WTC11 (cell line): ENCODE results near the gene FAM53B. TPM values are rescaled to one million over a fixed set of nuclear protein-coding genes. Genes with fewer than 3 reads are reported as not detected.

Experiments
- ATAC-seq: fragments of 200-7000 bp; cut with Tn5 transposase; 2 replicates; pipeline ENCODE4 v1.10.0; 2021; ENCODE audit warnings: mild to moderate bottlenecking, moderate library complexity
- CTCF ChIA-PET: fragments of 300-600 bp; sonication (Branson Sonifier 250); formaldehyde crosslinking; loops from one replicate; lab custom pipeline; 2021; ENCODE audit warnings: antibody characterized with exemption; lab: Charles Lee
- POLR2A ChIA-PET: fragments of 350-600 bp; sonication (Branson Sonifier 250); formaldehyde crosslinking; loops from one replicate; lab custom pipeline; 2021; ENCODE audit warnings: antibody characterized with exemption; lab: Charles Lee
- DNase-seq: peaks from one replicate; pipeline ENCODE4 v3.0.0; 2021; ENCODE audit warnings: low spot score
- H3K27ac Mint-ChIP-seq: 2 replicates; pipeline ENCODE4 v1.8.0; 2021; ENCODE audit warnings: mixed read lengths
- H3K27me3 Mint-ChIP-seq: 2 replicates; pipeline ENCODE4 v1.8.0; 2021; ENCODE audit warnings: low read depth, mild to moderate bottlenecking, moderate library complexity, mixed read lengths
- H3K36me3 Mint-ChIP-seq: 2 replicates; pipeline ENCODE4 v1.8.0; 2021; ENCODE audit warnings: mixed read lengths
- H3K4me1 Mint-ChIP-seq: 2 replicates; pipeline ENCODE4 v1.8.0; 2022; ENCODE audit warnings: mixed read lengths
- H3K4me3 Mint-ChIP-seq: 2 replicates; pipeline ENCODE4 v1.8.0; 2021; ENCODE audit warnings: mild to moderate bottlenecking, moderate library complexity, mixed read lengths
- H3K9me3 Mint-ChIP-seq: 2 replicates; pipeline ENCODE4 v1.8.0; 2021; ENCODE audit warnings: mixed read lengths
- ATF1 ChIP-seq: sonication (generic); formaldehyde crosslinking; IDR thresholded peaks from 2 replicates; pipeline ENCODE4 v1.8.1; 2023; ENCODE audit warnings: mild to moderate bottlenecking, moderate library complexity, missing genetic modification reagents
- GABPB1 ChIP-seq: sonication (generic); formaldehyde crosslinking; IDR thresholded peaks from 2 replicates; pipeline ENCODE4 v1.8.1; 2023; ENCODE audit warnings: mild to moderate bottlenecking, missing genetic modification reagents
- GTF2I ChIP-seq: fragments of 250-450 bp; sonication (Bioruptor Pico); conservative IDR thresholded peaks from 2 replicates; pipeline ENCODE4 v1.4.0; 2021; ENCODE audit warnings: mild to moderate bottlenecking
- HMGA2 ChIP-seq: fragments of 250-450 bp; sonication (Bioruptor Pico); IDR thresholded peaks from 2 replicates; pipeline ENCODE4 v1.4.0; 2021; ENCODE audit warnings: mild to moderate bottlenecking, moderate library complexity
- IRF2 ChIP-seq: sonication (generic); formaldehyde crosslinking; IDR thresholded peaks from 2 replicates; pipeline ENCODE4 v1.8.0; 2022; ENCODE audit warnings: low read depth, missing genetic modification reagents, borderline replicate concordance
- JUN ChIP-seq: sonication (generic); formaldehyde crosslinking; IDR thresholded peaks from 2 replicates; pipeline ENCODE4 v1.8.0; 2023; ENCODE audit warnings: mild to moderate bottlenecking, missing genetic modification reagents
- MXD4 ChIP-seq: fragments of 250-450 bp; sonication (Bioruptor Pico); IDR thresholded peaks from 2 replicates; pipeline ENCODE4 v1.8.0; 2021; ENCODE audit warnings: mild to moderate bottlenecking, moderate library complexity, borderline replicate concordance
- MYBL2 ChIP-seq: sonication (generic); formaldehyde crosslinking; IDR thresholded peaks from 2 replicates; pipeline ENCODE4 v1.8.1; 2023; ENCODE audit warnings: mild to moderate bottlenecking, moderate library complexity, missing genetic modification reagents
- NFE2L1 ChIP-seq: sonication (generic); formaldehyde crosslinking; IDR thresholded peaks from 2 replicates; pipeline ENCODE4 v1.8.1; 2023; ENCODE audit warnings: missing genetic modification reagents
- NFYB ChIP-seq: sonication (generic); formaldehyde crosslinking; conservative IDR thresholded peaks from 2 replicates; pipeline ENCODE4 v1.8.0; 2022; ENCODE audit warnings: low read depth, missing genetic modification reagents
- PRRX2 ChIP-seq: fragments of 250-450 bp; sonication (Bioruptor Pico); IDR thresholded peaks from 2 replicates; pipeline ENCODE4 v1.8.0; 2021; ENCODE audit warnings: mild to moderate bottlenecking
- RORB ChIP-seq: fragments of 250-450 bp; sonication (Bioruptor Pico); IDR thresholded peaks from 2 replicates; pipeline ENCODE4 v1.9.0; 2021; ENCODE audit warnings: mild to moderate bottlenecking
- SMAD3 ChIP-seq: sonication (generic); formaldehyde crosslinking; IDR thresholded peaks from 2 replicates; pipeline ENCODE4 v1.8.0; 2022; ENCODE audit warnings: missing genetic modification reagents, mild to moderate bottlenecking, borderline replicate concordance
- SMAD4 ChIP-seq: sonication (generic); formaldehyde crosslinking; IDR thresholded peaks from 2 replicates; pipeline ENCODE4 v1.8.0; 2022; ENCODE audit warnings: mild to moderate bottlenecking, missing genetic modification reagents
- SOX15 ChIP-seq: fragments of 250-450 bp; sonication (Bioruptor Pico); IDR thresholded peaks from 2 replicates; pipeline ENCODE4 v1.9.0; 2021; ENCODE audit warnings: mild to moderate bottlenecking
- TEAD4 ChIP-seq: sonication (generic); formaldehyde crosslinking; IDR thresholded peaks from 2 replicates; pipeline ENCODE4 v1.8.0; 2022; ENCODE audit warnings: mild to moderate bottlenecking, missing genetic modification reagents
- ZNF121 ChIP-seq: sonication (generic); formaldehyde crosslinking; IDR thresholded peaks from 2 replicates; pipeline ENCODE4 v1.8.0; 2023; ENCODE audit warnings: missing genetic modification reagents
- ZNF138 ChIP-seq: sonication (generic); formaldehyde crosslinking; conservative IDR thresholded peaks from 2 replicates; pipeline ENCODE4 v1.8.1; 2022; ENCODE audit warnings: mild to moderate bottlenecking, moderate library complexity, missing genetic modification reagents
- ZNF396 ChIP-seq: fragments of 250-450 bp; sonication (Bioruptor Pico); IDR thresholded peaks from 2 replicates; pipeline ENCODE4 v1.8.0; 2021; ENCODE audit warnings: mild to moderate bottlenecking, moderate library complexity, borderline replicate concordance
- total RNA-seq: library from RNA; stranded (reverse); gene quantifications from 3 replicates; pipeline ENCODE4 v1.2.3, GENCODE V29; 2021
- TF ChIP-seq, protein P1 (sequence below): fragments of 250-450 bp; sonication (Bioruptor Pico); IDR thresholded peaks from 2 replicates; pipeline ENCODE4 v1.9.0; 2021; ENCODE audit warnings: mild to moderate bottlenecking
- TF ChIP-seq, protein P2 (sequence below): sonication (generic); formaldehyde crosslinking; IDR thresholded peaks from 2 replicates; pipeline ENCODE4 v1.8.0; 2022; ENCODE audit warnings: mild to moderate bottlenecking, missing genetic modification reagents
- TF ChIP-seq, protein P3 (sequence below): sonication (generic); formaldehyde crosslinking; IDR thresholded peaks from 2 replicates; pipeline ENCODE4 v1.8.0; 2022; ENCODE audit warnings: mild to moderate bottlenecking, missing genetic modification reagents
- TF ChIP-seq, protein P4 (sequence below): sonication (generic); formaldehyde crosslinking; IDR thresholded peaks from 2 replicates; pipeline ENCODE4 v1.8.1; 2022; ENCODE audit warnings: missing genetic modification reagents, borderline replicate concordance
- TF ChIP-seq, protein P5 (sequence below): sonication (generic); formaldehyde crosslinking; IDR thresholded peaks from 2 replicates; pipeline ENCODE4 v1.8.0; 2023; ENCODE audit warnings: missing genetic modification reagents

FAM53B gene
- total RNA-seq, 1 experiment from 2014 or later: 21.3 TPM

DNA sequence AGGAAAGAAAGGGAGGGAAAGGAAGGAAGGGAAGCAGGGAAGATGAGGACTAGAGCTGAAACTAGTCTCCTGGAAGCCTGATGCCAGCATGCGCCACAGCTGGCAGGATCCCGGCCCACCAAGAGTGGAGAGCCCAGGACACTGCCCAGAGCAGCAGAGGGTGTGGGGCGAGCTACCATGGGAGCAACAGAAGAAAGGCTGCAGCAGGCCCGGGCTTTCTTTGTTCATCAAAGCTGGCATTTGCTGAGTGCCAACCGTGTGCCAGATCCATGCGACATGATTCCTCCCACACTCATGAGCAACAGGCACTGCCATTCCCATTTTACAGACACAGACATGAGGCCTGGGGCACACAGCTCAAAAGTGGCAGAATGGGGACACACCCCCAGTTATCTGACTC lies 68.9 kb downstream of the FAM53B start:
- Mint-ChIP-seq H3K9me3 (no peaks in the 10 kb centered on the region), H3K4me1 (peaks cover 15% of the 10 kb centered on the region), H3K36me3 (peaks cover 9% of the 10 kb centered on the region; the same call in 1 of the 2 replicates), H3K27ac (peak overlapping the region; percentile 75), H3K4me3 (no peak overlapping the region), H3K27me3 (no peaks in the 10 kb centered on the region)
- ATAC-seq (no peak), DNase-seq (no peak)
- ChIA-PET POLR2A (no interaction called here), CTCF (interaction anchor here (1.1 kb wide), 1 partner anchor 66 kb away, joined by 6 read pairs; no protein-coding TSS in a partner anchor)
- TF ChIP-seq GABPB1 (CRISPR knock-in tag) (no peak), GTF2I (CRISPR knock-in tag) (no peak)
- TF ChIP-seq, protein P1, sequence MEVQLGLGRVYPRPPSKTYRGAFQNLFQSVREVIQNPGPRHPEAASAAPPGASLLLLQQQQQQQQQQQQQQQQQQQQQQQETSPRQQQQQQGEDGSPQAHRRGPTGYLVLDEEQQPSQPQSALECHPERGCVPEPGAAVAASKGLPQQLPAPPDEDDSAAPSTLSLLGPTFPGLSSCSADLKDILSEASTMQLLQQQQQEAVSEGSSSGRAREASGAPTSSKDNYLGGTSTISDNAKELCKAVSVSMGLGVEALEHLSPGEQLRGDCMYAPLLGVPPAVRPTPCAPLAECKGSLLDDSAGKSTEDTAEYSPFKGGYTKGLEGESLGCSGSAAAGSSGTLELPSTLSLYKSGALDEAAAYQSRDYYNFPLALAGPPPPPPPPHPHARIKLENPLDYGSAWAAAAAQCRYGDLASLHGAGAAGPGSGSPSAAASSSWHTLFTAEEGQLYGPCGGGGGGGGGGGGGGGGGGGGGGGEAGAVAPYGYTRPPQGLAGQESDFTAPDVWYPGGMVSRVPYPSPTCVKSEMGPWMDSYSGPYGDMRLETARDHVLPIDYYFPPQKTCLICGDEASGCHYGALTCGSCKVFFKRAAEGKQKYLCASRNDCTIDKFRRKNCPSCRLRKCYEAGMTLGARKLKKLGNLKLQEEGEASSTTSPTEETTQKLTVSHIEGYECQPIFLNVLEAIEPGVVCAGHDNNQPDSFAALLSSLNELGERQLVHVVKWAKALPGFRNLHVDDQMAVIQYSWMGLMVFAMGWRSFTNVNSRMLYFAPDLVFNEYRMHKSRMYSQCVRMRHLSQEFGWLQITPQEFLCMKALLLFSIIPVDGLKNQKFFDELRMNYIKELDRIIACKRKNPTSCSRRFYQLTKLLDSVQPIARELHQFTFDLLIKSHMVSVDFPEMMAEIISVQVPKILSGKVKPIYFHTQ (CRISPR knock-in tag): no peak

DNA sequence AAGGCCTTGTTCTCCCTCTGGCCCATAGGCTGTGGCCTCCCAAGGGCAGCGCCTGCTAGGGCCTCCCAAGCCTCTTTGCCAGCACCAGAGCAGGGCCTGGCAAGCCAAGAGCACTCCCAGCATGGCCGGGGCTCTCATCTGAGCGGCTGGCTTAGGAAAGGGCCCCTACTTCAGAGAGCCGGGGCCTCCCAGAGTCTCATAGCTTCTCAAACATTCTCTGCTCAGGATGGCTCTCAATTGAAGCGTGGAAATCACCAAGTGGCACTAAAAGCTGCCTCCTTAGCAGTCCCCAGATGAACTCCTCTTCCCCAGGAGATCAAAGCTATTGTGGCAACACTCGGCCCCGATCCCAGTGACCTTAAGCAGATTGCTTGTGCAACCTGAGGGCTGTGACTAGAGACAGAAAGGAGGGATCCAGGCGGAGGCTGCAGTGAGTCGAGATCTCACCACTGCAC lies 69.4 kb downstream of the FAM53B start:
- Mint-ChIP-seq H3K27ac (peak overlapping the region; percentile 75), H3K9me3 (no peaks in the 10 kb centered on the region), H3K36me3 (peaks cover 6% of the 10 kb centered on the region; the same call in 1 of the 2 replicates), H3K27me3 (no peaks in the 10 kb centered on the region), H3K4me3 (no peak overlapping the region), H3K4me1 (peaks cover 15% of the 10 kb centered on the region)
- CTCF ChIA-PET: interaction anchor here (1.1 to 4.7 kb wide), 2 partner anchors 43 to 66 kb away, joined by 6 to 16 read pairs; no protein-coding TSS in a partner anchor
- ATAC-seq (no peak), DNase-seq (no peak)
- POLR2A ChIA-PET: no interaction called here
- no peak for TF ChIP-seq SOX15 (CRISPR knock-in tag)
- TF ChIP-seq, protein P2, sequence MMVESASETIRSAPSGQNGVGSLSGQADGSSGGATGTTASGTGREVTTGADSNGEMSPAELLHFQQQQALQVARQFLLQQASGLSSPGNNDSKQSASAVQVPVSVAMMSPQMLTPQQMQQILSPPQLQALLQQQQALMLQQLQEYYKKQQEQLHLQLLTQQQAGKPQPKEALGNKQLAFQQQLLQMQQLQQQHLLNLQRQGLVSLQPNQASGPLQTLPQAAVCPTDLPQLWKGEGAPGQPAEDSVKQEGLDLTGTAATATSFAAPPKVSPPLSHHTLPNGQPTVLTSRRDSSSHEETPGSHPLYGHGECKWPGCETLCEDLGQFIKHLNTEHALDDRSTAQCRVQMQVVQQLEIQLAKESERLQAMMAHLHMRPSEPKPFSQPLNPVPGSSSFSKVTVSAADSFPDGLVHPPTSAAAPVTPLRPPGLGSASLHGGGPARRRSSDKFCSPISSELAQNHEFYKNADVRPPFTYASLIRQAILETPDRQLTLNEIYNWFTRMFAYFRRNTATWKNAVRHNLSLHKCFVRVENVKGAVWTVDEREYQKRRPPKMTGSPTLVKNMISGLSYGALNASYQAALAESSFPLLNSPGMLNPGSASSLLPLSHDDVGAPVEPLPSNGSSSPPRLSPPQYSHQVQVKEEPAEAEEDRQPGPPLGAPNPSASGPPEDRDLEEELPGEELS: no peak

DNA sequence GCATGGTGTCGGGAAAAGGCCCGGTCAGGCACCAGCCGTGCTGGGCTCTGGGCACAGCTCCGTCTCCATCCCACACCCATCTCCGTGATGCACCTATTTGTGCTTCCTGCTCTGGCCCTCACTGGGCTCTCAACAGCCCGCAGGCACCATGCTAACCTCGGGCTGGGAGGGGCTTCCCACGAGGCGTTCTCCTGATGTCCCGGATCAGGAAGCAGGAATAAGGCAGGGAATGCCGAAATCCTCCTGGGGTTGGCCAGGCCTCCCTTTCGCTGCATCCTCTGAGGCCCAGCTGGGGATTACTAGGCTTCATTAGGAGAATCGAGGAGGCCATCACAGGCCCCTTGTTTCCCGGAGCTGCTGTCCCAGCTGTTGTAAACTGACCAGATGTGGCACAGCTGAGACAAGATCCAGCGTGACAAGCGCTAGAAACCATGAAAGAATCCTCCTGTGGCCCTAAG lies 72.0 kb downstream of the FAM53B start:
- DNase-seq (no peak), ATAC-seq (no peak; the same call in 1 of the 2 replicates)
- TF ChIP-seq MXD4 (no peak), GTF2I (CRISPR knock-in tag) (no peak), SMAD4 (CRISPR knock-in tag) (no peak), HMGA2 (CRISPR knock-in tag) (no peak), IRF2 (CRISPR knock-in tag) (no peak), MYBL2 (CRISPR knock-in tag) (no peak), ZNF121 (CRISPR knock-in tag) (no peak), SMAD3 (no peak), NFE2L1 (CRISPR knock-in tag) (no peak), ZNF396 (CRISPR knock-in tag) (no peak), ATF1 (CRISPR knock-in tag) (no peak), JUN (CRISPR knock-in tag) (no peak), RORB (CRISPR knock-in tag) (no peak), ZNF138 (no peak), PRRX2 (no peak), TEAD4 (no peak), NFYB (CRISPR knock-in tag) (no peak)
- TF ChIP-seq, protein P3, sequence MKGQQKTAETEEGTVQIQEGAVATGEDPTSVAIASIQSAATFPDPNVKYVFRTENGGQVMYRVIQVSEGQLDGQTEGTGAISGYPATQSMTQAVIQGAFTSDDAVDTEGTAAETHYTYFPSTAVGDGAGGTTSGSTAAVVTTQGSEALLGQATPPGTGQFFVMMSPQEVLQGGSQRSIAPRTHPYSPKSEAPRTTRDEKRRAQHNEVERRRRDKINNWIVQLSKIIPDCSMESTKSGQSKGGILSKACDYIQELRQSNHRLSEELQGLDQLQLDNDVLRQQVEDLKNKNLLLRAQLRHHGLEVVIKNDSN (CRISPR knock-in tag): no peak
- TF ChIP-seq, protein P4, sequence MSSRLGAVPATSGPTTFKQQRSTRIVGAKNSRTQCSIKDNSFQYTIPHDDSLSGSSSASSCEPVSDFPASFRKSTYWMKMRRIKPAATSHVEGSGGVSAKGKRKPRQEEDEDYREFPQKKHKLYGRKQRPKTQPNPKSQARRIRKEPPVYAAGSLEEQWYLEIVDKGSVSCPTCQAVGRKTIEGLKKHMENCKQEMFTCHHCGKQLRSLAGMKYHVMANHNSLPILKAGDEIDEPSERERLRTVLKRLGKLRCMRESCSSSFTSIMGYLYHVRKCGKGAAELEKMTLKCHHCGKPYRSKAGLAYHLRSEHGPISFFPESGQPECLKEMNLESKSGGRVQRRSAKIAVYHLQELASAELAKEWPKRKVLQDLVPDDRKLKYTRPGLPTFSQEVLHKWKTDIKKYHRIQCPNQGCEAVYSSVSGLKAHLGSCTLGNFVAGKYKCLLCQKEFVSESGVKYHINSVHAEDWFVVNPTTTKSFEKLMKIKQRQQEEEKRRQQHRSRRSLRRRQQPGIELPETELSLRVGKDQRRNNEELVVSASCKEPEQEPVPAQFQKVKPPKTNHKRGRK (CRISPR knock-in tag): no peak
- TF ChIP-seq, protein P5, sequence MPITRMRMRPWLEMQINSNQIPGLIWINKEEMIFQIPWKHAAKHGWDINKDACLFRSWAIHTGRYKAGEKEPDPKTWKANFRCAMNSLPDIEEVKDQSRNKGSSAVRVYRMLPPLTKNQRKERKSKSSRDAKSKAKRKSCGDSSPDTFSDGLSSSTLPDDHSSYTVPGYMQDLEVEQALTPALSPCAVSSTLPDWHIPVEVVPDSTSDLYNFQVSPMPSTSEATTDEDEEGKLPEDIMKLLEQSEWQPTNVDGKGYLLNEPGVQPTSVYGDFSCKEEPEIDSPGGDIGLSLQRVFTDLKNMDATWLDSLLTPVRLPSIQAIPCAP (CRISPR knock-in tag): no peak
- ChIA-PET POLR2A (no interaction called here), CTCF (interaction anchor here (0.6 to 4.7 kb wide), 25 partner anchors 11 to 678 kb away, joined by 3 to 32 read pairs (median 4); no protein-coding TSS in a partner anchor)
- Mint-ChIP-seq H3K36me3 (peaks cover 6% of the 10 kb centered on the region; the same call in 1 of the 2 replicates), H3K9me3 (no peaks in the 10 kb centered on the region), H3K27ac (peak overlapping the region; percentile 41; the same call in 1 of the 2 replicates), H3K4me1 (peaks cover 23% of the 10 kb centered on the region), H3K27me3 (no peaks in the 10 kb centered on the region), H3K4me3 (no peak overlapping the region)
